Dermis blood vessel endothelial cell (primary cell): ENCODE measurements around the gene GPR18. TPM values are rescaled to one million over a fixed set of nuclear protein-coding genes. Genes with fewer than 3 reads are reported as not detected.
A peak's percentile ranks its signal among the peaks of the same experiment; 100 is the strongest.
"Not testable (repeated sequence)": the region's sequence is repeated elsewhere in the genome, so short reads cannot be mapped to it uniquely, and the experiment has no call there.

Experiments used
- DNase-seq: peaks from one replicate; pipeline ENCODE4 v3.0.0; 2010
- total RNA-seq: library from RNA; depleted of rRNA; stranded (reverse); fragments of >200 nt; gene quantifications from 2 replicates; pipeline ENCODE4 v1.2.3, GENCODE V29; 2014

The GPR18 gene
- total RNA-seq, 1 donor from 2014 or later = not detected

DNA sequence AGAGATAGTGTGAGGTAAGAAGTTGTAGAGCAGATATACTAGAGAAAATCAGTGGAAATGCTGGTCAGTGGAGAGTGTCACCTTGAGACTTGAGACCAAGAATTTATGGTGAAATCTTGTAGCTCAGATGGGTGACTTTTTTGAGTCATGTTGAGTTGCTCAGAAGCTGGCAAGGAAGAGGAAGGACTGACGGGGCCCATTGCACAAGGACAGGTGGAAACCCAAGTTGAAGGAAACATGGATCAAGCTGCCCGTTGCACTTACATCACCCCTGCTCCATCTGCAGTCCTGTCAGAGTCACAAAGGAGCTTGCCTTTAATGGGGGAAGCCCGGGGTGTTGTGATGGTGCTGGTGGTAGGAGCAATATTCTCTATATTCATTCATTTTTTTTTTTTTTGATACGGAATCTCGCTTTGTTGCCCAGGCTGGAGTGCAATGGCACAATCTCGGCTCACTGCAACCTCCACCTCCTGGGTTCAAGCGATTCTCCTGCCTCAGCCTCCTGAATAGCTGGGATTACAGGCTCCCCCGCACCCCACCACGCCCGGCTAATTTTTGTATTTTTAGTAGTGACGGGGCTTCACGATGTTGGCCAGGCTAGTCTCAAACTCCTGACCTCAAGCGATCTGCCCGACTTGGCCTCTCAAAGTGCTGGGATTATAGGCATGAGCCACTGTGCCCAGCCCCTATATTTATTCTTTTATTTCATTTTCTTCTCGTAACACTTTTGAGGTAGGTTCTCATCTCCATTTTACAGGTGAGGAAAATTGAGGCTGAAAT, 30.1 kb downstream of the GPR18 start:
- DNase-seq = no peak

DNA sequence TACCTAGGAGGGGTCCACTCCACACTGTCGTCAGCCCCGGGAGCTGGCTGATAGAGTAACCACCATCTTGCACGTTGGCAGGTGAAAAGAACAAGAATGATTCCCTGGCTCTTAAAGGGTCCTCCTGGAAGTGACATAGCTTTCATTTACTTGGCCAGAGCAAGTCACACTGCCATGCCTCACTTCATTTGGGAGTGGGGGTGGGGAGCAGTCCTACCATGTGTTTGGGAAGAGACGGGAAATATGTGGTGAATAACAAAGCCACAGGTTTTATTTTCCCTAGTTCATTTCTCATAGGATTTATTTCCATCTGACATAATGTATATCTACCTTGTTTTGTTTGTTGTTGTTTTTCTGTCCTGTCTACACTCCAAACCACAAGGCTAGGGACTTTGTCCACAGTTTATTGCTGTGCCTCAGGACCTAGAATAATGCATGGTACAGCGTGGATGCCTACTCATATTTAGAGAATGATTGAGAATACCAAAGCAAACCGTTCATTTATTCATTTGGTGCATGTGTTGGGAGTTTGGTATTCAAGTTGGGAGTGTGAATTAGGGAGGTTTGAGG, 30.8 kb downstream of the GPR18 start:
- DNase-seq = no peak

DNA sequence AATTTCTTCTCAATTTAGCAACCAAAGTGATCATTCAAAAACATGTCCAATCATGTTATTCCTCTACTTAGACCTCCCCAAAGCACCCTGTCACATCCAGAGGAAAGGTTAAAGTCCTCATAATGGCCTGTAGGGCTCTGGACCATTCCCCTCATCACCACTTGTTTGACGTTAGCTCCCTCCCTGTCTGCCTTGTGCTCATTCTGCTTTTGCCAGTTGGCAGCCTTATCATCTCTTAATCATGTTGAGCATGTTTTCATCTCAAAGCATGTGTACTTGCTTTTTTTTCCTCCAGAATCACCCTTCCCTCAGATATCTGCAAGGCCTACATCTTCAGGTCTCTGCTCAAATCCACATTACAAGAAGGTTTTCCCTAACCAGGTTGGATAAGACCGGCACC, 31.7 kb downstream of the GPR18 start:
- no peak for DNase-seq

DNA sequence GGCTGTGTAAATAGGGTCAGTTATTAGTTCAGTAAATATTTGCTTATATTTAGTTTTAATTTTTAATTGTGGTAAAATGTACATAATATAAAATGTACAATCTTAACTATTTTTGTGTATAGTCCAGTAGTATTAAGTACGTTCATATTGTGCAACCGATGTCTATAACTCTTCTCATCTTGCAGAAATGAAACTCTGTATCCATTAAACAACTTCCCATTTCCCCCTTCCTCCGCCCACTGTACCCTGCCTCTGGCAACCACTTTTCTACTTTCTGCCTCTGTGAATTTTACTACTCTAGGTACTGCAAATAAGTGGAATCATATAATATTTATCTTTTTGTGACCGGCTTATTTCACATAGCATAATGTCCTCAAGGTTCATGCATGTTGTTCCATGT, 33.1 kb downstream of the GPR18 start:
- no peak for DNase-seq

DNA sequence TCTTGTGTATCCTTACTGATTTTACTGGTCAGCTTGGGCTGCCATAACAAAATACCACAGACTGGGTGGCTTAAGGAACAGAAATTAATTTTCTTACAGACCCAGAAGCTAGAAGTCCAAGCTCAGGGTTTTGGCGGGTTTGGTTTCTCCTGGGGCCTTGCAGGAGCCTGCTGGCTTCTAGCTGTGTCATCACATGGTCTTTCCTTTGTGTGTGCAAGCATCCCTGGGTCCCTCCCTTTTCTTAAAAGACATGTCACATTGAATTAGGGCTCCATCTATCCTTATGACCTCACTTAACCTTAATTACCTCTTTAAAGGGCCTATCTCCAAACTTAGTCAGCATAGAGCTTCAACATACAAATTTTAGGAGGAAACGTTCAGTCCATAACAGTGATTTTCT, 34.2 kb downstream of the GPR18 start:
- DNase-seq = no peak

DNA sequence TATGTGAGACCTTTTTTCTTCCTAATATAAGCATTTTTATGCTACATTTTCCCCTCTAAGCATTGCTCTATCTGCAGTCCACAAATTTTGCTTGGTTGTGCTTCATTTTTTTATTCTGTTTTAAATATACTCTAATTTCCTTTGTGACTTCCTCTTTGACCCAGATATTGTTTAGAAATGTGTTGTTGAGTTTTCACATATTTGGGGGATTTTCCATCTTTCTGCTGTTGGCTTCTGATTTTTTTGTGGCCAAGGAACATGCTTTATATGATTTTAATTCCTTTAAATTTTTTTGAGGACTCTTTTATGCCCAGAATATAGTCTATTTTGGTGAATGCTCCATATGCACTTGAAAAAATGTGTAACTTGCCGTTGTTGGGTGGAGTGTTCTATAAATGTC, 34.6 kb downstream of the GPR18 start:
- no peak for DNase-seq

DNA sequence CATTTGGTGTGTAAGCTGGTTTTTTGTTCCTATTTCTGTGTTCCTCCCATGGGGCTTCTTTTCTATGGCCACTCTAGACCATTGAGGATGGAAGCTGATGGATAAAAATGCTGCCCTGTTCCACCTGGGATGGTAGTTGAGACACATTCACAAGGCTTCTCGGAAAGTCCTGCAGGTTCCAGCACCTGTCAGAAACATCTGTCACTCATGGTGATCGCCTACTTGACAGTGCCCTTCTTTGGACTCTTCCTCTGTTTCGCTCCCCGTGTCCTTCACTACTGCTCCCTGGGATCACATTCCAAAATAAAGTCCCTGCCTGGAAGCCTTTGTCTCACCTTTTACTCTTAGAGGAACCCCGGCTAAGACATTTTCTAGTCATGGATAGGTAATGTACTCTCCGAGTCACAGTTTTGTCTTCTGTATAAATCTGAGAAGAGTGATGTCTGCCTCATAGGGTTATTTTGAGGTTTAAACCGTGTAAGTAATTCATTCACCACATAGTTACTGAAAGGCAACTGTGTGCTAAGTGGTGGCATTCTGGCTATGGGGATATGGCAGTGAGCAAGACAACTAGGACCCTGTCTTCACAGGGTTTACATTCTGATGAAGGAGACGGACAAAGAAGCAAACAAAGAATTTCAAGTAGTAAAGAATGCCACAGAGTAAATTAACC, 36.5 kb downstream of the GPR18 start:
- DNase-seq = no peak

DNA sequence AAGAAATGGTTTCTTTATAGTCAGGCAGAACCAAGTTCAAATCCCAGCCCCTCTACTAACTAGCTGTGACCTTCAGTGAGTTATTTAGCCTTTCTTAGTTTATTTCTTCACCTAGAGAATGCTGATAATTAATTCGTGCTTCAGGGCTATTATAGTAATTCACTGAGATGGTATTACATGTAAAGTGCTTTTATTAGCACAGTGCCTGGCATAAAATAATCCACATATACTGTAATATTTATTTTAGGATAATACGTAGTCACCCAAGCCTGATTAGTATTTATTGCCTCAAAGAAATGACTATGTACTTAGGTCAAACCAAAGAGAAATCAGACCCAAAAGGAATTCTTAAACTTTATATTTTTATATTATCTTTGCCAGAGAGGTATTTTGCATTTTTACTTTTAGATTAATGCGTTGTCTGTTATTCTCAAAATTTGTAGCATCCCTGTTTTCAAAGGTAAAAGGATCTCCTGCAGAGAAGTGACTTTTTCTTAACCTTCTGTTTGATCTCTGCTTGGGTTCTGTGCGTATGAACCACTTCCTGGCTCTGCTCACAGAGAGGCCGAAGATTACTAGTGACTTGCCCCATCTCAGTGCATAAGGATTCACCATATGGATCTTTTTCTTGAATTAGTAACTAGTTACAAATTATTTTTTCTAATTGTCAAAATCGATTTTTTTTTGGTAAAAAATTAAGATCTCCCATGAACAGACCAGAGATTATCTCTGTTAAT, 37.8 kb downstream of the GPR18 start:
- DNase-seq = no peak

DNA sequence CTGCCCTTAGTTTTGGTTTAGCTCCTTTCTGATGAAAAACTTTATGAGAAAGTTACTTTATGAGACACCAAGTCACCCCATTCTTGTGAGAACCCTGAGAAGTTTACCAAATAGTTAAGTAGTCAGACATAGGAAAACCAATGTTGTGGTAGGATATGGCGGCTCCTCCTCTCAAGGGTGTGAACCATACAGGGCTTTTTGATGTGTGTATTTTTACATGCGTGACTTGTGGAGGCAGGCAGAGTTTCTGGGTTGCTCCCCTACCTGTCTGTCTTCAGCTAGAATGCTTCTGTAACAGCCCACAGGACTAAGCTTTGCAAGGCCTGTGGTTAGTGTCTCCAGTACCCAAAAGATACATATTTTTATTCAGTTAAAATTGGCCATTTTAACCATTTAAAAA, 39.2 kb downstream of the GPR18 start:
- DNase-seq = no peak

DNA sequence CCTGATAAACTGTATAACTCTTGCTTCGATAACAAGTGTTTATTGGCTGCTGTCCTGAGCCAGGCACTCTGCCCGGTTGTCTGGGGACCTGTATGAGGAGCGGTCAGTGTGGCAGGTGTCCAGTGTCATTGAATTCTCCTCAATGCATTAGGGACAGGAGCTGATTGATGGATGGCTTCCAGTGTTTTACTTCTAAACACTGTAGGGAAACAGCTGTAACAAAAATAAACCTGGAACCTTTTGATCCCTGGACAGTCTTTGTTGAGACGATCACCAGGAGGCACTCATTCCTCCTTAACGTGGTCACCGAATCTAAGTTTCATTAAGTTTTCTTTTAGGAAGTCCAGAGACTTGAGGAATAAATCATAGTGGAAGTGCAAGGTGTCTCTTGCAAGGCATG, 39.6 kb downstream of the GPR18 start:
- peak; percentile 21 for DNase-seq

DNA sequence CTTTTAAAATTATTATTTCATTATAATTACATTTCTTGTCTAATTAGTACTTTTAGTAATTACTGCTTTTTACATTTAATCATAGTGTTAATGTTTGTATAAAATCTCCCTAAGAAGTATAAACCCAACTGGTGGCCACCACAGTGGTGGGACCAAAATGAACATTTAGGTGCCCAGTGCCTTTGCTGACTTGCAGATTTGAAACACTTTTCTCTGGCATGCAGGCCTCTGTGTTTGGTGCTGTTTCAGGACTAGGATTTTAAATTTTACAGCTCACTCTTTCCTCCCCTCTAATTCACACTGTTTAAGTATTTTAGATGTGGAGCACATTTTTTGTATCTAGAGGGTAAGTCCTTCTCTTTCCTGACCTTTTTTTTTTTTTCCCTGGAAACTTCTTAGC, 40.1 kb downstream of the GPR18 start:
- DNase-seq = no peak

DNA sequence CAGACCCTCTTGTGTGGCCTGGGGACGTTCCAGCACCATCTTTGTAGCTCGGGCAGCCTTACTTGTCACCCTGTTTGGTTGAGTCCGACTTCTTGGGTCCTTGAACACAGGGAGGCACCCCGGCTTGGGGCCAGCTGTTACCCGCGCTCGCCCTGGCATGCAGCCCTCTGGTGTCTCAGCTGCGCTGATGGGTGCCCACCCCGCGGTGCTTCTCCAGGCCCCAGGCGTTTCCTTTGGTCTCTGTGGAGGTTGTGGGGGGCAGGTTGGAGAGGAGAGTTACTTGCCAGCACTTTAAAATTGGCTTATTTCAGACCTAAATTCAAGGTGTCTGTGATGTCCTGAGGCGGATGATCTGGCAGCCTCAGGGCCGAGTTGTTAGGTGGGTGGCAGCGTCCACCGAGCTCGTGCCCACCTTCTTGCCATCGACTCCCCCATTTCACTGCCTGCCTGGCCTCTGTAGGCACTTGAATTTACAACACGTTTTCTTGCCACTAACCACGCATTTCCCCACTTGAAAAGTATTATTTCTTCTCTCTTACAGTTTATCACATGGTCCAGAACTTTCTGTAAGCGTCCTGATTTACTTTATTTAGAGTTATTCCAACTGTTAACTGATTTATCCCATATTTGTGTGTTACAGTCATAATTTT, 40.6 kb downstream of the GPR18 start:
- no peak for DNase-seq

DNA sequence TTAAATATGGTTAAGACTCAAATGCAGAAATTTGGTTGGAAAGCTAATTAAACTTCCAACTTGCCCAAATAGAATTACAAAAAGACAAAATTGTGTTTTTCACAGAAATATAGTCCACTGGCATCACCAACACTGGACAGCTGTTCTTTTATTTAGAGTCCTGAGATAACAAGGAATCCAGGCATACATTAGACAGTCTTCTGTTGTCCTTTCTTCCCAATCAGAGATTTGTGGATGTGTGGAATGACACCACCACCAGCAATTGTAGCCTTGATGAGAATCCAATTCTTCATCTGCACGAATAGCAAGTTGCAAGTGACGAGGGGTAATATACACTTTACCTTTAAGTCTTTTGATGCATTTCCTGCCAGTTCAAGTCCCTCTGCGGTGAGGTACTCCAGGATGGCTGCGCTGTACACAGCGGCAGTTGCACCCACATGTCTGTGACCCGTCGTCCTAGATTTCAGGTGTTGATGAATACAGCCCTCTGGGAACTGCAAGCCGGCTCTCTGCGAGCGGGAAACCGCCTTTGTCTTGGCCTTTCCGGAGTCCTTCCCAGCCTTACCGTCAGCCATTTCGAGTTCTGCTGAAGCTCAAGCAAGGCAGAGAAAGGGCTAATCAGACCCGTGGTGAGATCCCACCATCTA, 42.9 kb downstream of the GPR18 start:
- peak; percentile 60 for DNase-seq

DNA sequence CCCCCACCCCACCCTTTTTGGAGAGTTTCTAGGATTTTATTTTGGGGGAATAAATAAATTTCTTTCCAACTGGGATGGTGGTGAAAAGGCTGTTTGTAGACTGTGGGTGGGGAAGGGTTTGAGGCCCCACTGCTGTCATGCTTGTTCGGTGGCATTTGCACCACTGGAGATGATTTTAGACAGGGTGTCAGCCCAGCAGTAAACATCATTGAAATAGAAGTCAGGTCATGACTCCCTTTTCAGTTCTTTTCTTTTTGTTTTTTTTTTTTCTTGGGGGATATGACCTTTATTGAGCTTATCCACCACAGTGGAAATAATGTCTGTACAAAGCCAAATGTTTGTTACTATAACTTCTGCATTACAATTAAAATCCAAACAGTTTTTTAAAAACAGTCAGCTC, 43.4 kb downstream of the GPR18 start:
- DNase-seq = no peak

DNA sequence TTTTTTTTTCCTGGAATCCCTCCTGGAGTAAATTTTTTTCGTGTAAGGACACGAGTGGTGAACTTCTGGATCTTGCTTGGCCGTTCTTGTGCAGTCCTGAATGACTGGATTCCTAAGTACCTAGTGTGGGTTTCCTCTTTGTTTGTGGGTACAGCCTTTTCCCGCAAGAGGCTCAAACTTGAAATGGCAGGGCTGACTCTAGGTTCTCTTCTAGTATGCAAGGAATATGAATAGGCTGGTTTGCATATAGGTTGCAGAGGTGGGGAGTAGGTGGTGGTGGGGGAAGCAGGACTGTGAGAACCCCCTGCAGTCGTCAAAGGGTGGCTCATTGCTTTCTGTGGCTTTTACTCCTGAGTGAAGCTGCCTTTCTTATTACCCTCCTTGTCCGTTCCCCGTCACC, 43.9 kb downstream of the GPR18 start:
- DNase-seq = no peak

DNA sequence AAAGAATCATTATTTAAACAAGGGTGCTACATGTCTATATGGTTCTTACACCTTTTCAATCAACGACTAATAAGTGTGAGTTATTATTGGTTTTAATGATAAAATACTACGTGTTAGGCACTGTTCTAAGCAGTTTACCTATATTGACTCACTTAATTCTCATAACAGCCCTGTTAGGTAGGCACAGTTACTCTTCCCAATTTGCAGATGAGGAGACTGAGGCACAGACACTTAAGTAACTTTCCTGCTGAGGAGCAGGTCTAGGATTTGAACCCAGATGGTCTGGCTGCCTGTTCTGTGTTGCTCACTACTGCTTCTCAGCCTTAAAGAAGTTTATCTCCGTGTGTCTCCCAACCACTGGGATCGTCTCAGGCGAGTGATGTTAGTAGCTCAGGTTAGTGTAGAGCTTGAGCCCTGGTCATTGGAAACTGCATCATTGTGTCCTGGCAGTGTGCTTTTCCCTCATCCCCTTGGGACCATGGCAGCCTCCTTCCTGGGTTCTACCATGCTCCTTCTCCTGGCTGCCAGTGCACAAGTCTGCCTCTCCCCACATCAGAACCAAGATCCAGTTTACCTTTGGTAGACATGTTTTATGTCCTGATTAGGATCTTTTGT, 46.7 kb downstream of the GPR18 start:
- DNase-seq = no peak

DNA sequence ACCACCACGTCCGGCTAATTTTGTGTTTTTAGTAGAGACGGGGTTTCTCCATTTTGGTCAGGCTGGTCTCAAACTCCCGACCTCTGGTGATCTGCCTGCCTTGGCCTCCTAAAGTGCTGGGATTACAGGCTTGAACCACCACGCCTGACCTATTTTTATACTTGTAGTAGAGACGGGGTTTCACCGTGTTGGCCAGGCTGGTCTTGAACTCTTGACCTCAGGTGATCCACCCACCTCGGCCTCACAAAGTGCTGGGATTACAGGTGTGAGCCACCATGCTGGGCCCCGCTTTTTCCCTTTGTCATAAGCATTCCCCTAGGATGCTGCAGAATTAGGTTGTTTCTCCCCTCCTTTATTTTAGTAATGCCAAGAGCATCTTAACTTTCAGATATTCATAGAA, 47.6 kb downstream of the GPR18 start:
- DNase-seq = not testable (repeated sequence)

DNA sequence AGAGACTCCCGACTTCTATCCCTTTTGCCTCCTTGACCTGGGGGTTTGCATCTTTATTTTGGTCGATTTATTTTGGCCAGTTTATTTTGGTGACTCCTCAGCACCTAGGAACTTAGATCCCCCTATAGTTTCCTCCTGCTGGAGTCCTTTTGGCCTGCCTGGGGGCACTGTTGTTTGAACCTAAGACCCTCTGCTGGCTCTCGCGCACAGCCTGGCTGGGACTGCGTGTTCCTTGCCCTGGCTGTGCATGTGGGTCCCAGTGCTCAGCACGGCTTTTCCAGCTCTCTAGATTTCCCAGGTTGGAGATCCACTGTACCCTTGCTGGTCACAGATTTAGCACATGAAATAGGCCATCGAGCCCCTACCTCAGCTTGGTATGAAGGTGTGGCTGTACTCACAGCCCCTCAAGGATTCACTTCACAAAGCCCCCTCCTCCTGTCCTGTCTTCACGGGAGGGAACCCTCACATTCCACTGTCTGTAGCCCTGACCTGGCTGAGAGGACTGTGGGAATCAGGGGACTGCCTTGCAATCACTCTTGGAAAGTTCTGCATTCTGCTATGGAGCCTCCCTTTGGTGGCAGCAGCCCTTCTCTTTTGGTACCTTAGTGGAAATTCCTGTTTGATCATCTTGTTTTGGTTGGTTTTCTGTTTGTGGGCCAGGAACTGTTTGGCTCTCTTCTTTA, 49.2 kb downstream of the GPR18 start:
- no peak for DNase-seq

DNA sequence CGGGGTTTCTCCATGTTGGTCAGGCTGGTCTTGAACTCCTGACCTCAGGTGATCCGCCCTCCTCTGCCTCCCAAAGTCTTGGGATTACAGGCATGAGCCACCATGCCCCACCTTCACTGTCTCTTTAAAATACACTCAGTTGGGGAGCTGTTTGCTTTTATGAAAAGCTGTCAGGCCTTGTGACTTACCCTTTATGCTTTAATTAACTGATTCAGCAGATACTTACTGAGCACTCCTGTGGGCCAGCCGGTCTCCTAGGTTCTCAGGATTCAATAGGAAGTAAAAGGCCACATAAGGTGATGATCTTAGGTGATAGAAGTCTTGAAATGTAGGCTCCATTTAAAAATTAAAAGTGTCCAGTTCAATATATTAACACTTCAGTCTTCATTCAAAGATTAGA, 50.0 kb downstream of the GPR18 start:
- DNase-seq = no peak

DNA sequence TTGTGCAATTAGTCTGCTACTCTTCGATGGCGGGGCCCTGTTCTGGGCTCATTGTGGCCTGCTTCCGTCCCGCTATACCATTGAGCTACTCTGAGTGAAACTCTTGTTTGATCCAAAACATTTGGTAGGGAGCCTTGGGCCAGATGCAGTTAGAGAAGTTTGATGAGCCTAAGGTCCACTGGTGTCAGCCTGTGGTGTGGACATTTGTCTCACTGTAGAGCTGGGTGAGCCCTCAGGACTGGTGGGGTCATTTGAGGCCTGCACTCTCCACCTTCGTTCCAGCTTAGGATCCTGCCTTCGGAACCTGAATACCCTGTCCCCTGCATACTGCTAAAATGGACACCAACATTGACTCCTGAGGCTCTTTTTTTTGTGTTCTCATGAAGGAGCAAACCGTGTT, 50.7 kb downstream of the GPR18 start:
- no peak for DNase-seq

DNA sequence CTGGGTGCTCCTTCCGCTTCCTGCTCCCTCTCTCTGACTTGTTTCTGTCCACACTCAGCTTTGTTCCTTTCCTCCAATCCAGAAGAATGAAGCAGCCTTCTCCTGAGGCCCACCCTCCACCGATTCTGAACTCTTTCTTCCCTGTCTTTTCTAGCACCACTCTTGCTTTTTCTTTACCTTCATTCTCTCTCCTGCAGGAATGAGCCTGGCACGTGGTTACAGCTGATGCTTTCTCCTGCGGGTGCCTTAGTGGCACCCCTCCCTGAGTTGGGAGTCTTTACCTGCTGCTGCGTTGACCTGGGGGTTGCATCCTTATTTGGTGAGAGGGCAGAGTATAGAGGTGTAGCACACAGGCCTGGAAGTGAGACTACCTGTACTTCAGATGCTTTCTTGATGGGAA, 51.3 kb downstream of the GPR18 start:
- no peak for DNase-seq
